DND-41 (cell line): ENCODE data around the gene ETV5.

Experiments
- EZH2 ChIP-seq: IDR thresholded peaks from 3 replicates; pipeline ENCODE4 v1.6.1; 2012; ENCODE audit warnings: borderline replicate concordance, low read depth, mild to moderate bottlenecking, moderate library complexity, low read length, inconsistent platforms; ENCODE audit not compliant: severe bottlenecking
- TF ChIP-seq, protein P1 (sequence below): IDR thresholded peaks from 2 replicates; pipeline ENCODE4 v1.5.1; 2012; ENCODE audit warnings: borderline replicate concordance, low read length, moderate library complexity, mild to moderate bottlenecking; ENCODE audit not compliant: poor library complexity, severe bottlenecking; ENCODE audit errors: extremely low read depth

DNA sequence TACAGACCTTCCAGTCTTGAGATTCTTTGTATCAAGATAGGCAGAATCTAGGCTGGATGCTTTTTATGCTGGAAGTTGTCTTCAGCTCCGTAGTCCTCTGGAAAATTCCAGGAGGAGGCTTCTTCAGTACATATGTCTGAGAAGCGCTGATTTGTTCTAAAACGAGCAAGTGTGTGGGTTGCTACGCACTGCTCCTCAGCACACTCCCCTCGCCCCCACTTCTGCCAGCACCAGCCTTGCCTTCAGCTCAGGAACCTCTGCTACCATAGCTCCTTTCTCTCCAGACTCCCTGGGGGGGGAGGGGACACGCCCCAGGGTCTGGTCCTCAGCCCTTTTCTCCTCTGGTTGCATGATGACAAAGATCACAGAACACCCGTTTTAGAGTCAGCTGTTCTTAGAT, 95.6 kb downstream of the ETV5 start:
- TF ChIP-seq, protein P1, sequence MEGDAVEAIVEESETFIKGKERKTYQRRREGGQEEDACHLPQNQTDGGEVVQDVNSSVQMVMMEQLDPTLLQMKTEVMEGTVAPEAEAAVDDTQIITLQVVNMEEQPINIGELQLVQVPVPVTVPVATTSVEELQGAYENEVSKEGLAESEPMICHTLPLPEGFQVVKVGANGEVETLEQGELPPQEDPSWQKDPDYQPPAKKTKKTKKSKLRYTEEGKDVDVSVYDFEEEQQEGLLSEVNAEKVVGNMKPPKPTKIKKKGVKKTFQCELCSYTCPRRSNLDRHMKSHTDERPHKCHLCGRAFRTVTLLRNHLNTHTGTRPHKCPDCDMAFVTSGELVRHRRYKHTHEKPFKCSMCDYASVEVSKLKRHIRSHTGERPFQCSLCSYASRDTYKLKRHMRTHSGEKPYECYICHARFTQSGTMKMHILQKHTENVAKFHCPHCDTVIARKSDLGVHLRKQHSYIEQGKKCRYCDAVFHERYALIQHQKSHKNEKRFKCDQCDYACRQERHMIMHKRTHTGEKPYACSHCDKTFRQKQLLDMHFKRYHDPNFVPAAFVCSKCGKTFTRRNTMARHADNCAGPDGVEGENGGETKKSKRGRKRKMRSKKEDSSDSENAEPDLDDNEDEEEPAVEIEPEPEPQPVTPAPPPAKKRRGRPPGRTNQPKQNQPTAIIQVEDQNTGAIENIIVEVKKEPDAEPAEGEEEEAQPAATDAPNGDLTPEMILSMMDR = no peak
- no peak for TF ChIP-seq EZH2
